ENCODE data around the gene RFT1.

- TF ChIP-seq ZNF331 (CRISPR knock-in tag; IDR thresholded peaks at IDR 0.05; ENCODE audit: low read depth): no peak
- no peak for TF ChIP-seq CTCF (conservative IDR thresholded peaks at IDR 0.05; ENCODE audit: low read depth in 2 of 2)
- TF ChIP-seq POLR2AphosphoS5 (IDR thresholded peaks at IDR 0.05; ENCODE audit: low read depth): no peak
- TF ChIP-seq EZH2phosphoT487 (IDR thresholded peaks at IDR 0.05; ENCODE audit: unreplicated experiment): no peak
- TF ChIP-seq EZH2 (IDR thresholded peaks at IDR 0.05; ENCODE audit: low read depth, unreplicated experiment): no peak
- no peak for TF ChIP-seq REST (IDR thresholded peaks at IDR 0.05; ENCODE audit: unreplicated experiment)
- TF ChIP-seq CREB1 (CRISPR knock-in tag; IDR thresholded peaks at IDR 0.05; ENCODE audit: low read depth): no peak
Observed at GRCh38 chr3:53085476-53085875, 44.8 kb downstream of the RFT1 start.
